ENCODE results near the gene XPO5.
"Not testable (repeated sequence)": the region's sequence is repeated elsewhere in the genome, so short reads cannot be mapped to it uniquely, and the experiment has no call there.

- TF ChIP-seq, protein P1, sequence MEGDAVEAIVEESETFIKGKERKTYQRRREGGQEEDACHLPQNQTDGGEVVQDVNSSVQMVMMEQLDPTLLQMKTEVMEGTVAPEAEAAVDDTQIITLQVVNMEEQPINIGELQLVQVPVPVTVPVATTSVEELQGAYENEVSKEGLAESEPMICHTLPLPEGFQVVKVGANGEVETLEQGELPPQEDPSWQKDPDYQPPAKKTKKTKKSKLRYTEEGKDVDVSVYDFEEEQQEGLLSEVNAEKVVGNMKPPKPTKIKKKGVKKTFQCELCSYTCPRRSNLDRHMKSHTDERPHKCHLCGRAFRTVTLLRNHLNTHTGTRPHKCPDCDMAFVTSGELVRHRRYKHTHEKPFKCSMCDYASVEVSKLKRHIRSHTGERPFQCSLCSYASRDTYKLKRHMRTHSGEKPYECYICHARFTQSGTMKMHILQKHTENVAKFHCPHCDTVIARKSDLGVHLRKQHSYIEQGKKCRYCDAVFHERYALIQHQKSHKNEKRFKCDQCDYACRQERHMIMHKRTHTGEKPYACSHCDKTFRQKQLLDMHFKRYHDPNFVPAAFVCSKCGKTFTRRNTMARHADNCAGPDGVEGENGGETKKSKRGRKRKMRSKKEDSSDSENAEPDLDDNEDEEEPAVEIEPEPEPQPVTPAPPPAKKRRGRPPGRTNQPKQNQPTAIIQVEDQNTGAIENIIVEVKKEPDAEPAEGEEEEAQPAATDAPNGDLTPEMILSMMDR (IDR thresholded peaks at IDR 0.05) = not testable (repeated sequence)
- not testable (repeated sequence) for TF ChIP-seq YY1 (IDR thresholded peaks at IDR 0.05; ENCODE audit: low read depth)
Measured at GRCh38 chr6:43538986-43539385, 36.9 kb downstream of the XPO5 start.
